Measurements from ENCODE around the gene RPS6KL1. TPM values are rescaled to one million over a fixed set of nuclear protein-coding genes. Genes with fewer than 3 reads are reported as not detected.

The RPS6KL1 gene
- total RNA-seq, 2 donors from 2014 or later = 4.4 to 10.4 TPM

- Mint-ChIP-seq H3K36me3 (ENCODE audit: low read depth) (peaks cover 24% of the 10 kb centered on the region), H3K27ac (no peak overlapping the region), H3K4me1 (peaks cover 8% of the 10 kb centered on the region), H3K9me3 (no peaks in the 10 kb centered on the region), H3K27me3 (ENCODE audit: insufficient read depth) (no peaks in the 10 kb centered on the region), H3K4me3 (no peak overlapping the region)
- no peak overlapping the region for H3K27ac ChIP-seq (ENCODE audit: low read depth, low read length)
- no peaks in the 10 kb centered on the region for H3K27me3 ChIP-seq (ENCODE audit: control insufficient read depth, insufficient read depth, low read length, poor library complexity, severe bottlenecking)
- H3K4me3 ChIP-seq (ENCODE audit: low read length) = no peak overlapping the region
- DNase-seq = peak; percentile 64
- 94 to 100% methylated on average over 2 to 12 of the region's 12 CpGs for WGBS, 2 experiments (ENCODE audit: insufficient coverage in 1 of 2, insufficient read length in 1 of 2)
- peaks cover 36% of the 10 kb centered on the region for H3K36me3 ChIP-seq (ENCODE audit: control insufficient read depth, insufficient read depth, low read length)
- H3K9me3 ChIP-seq (ENCODE audit: control insufficient read depth, low read length) = no peaks in the 10 kb centered on the region
- no peaks in the 10 kb centered on the region for H3K4me1 ChIP-seq (ENCODE audit: control insufficient read depth, insufficient read depth, low read length)
- peak; percentile 68 for TF ChIP-seq CTCF (conservative IDR thresholded peaks at IDR 0.05)
- no peak overlapping the region for H3K9ac ChIP-seq (ENCODE audit: extremely low read depth, low read length, poor library complexity, severe bottlenecking)
Measured at GRCh38 chr14:74906925-74907521, 16.0 kb downstream of the RPS6KL1 start.

- no peaks in the 10 kb centered on the region for H3K27me3 ChIP-seq (ENCODE audit: control insufficient read depth, insufficient read depth, low read length, poor library complexity, severe bottlenecking)
- H3K4me3 ChIP-seq (ENCODE audit: low read length) = no peak overlapping the region
- peaks cover 50% of the 10 kb centered on the region for H3K36me3 ChIP-seq (ENCODE audit: control insufficient read depth, insufficient read depth, low read length)
- H3K9me3 Mint-ChIP-seq = no peaks in the 10 kb centered on the region
- H3K27me3 Mint-ChIP-seq (ENCODE audit: insufficient read depth) = no peaks in the 10 kb centered on the region
- peak; percentile 98 for TF ChIP-seq CTCF (conservative IDR thresholded peaks at IDR 0.05)
- H3K27ac ChIP-seq (ENCODE audit: low read depth, low read length) = no peak overlapping the region
- peaks cover 37% of the 10 kb centered on the region for H3K36me3 Mint-ChIP-seq (ENCODE audit: low read depth)
- H3K4me1 Mint-ChIP-seq = peaks cover 8% of the 10 kb centered on the region
- whole genome bisulfite sequencing, 2 experiments (ENCODE audit: insufficient coverage in 1 of 2, insufficient read length in 1 of 2) = 68 to 70% methylated on average over 14 of the region's 14 CpGs
- no peaks in the 10 kb centered on the region for H3K9me3 ChIP-seq (ENCODE audit: control insufficient read depth, low read length)
- DNase-seq = peak; percentile 91
- H3K4me3 Mint-ChIP-seq = no peak overlapping the region
- H3K4me1 ChIP-seq (ENCODE audit: control insufficient read depth, insufficient read depth, low read length) = no peaks in the 10 kb centered on the region
- H3K27ac Mint-ChIP-seq = no peak overlapping the region
- no peak overlapping the region for H3K9ac ChIP-seq (ENCODE audit: extremely low read depth, low read length, poor library complexity, severe bottlenecking)
Measured at GRCh38 chr14:74905595-74906142, 17.4 kb downstream of the RPS6KL1 start.

GRCh38 chr14:74904635-74905503, 18.2 kb downstream of the RPS6KL1 start:
- H3K9me3 ChIP-seq (ENCODE audit: control insufficient read depth, low read length) = no peaks in the 10 kb centered on the region
- WGBS, 2 experiments (ENCODE audit: insufficient coverage in 1 of 2, insufficient read length in 1 of 2) = 93 to 94% methylated on average over 6 of the region's 6 CpGs
- H3K9ac ChIP-seq (ENCODE audit: extremely low read depth, low read length, poor library complexity, severe bottlenecking) = no peak overlapping the region
- H3K4me3 Mint-ChIP-seq = no peak overlapping the region
- no peak for DNase-seq
- H3K9me3 Mint-ChIP-seq = no peaks in the 10 kb centered on the region
- no peaks in the 10 kb centered on the region for H3K27me3 ChIP-seq (ENCODE audit: control insufficient read depth, insufficient read depth, low read length, poor library complexity, severe bottlenecking)
- no peak overlapping the region for H3K4me3 ChIP-seq (ENCODE audit: low read length)
- H3K27ac ChIP-seq (ENCODE audit: low read depth, low read length) = no peak overlapping the region
- TF ChIP-seq CTCF (conservative IDR thresholded peaks at IDR 0.05) = no peak
- H3K36me3 ChIP-seq (ENCODE audit: control insufficient read depth, insufficient read depth, low read length) = peaks cover 58% of the 10 kb centered on the region
- H3K36me3 Mint-ChIP-seq (ENCODE audit: low read depth) = peaks cover 45% of the 10 kb centered on the region
- no peaks in the 10 kb centered on the region for H3K27me3 Mint-ChIP-seq (ENCODE audit: insufficient read depth)
- no peak overlapping the region for H3K27ac Mint-ChIP-seq
- no peaks in the 10 kb centered on the region for H3K4me1 ChIP-seq (ENCODE audit: control insufficient read depth, insufficient read depth, low read length)
- H3K4me1 Mint-ChIP-seq = peaks cover 8% of the 10 kb centered on the region

Data from endodermal cell (in vitro differentiated cells).